Esophagus squamous epithelium (tissue), 4 donors: ENCODE measurements around the gene ARHGAP45.
A peak's percentile ranks its signal among the peaks of the same experiment; 100 is the strongest.

ENCODE experiments used
- POLR2A ChIP-seq, 4 donors: fragments of 450-650 bp; IDR thresholded peaks; one replicate each; pipeline ENCODE4 v1.6.1; 2017; ENCODE audit warnings: antibody characterized with exemption in 4 of 4, mild to moderate bottlenecking in 4 of 4, moderate library complexity in 3 of 4
- TF ChIP-seq, protein P1 (sequence below), 6 experiments: fragments of 450-650 bp in 4 of 6; fragments of 200-600 bp in 2 of 6; sonication (generic) in 2 of 6; IDR thresholded peaks; one replicate each; pipeline ENCODE4 v1.5.1; 2016 to 2019; ENCODE audit warnings: antibody characterized with exemption in 6 of 6, mild to moderate bottlenecking in 4 of 6, moderate library complexity in 4 of 6

DNA sequence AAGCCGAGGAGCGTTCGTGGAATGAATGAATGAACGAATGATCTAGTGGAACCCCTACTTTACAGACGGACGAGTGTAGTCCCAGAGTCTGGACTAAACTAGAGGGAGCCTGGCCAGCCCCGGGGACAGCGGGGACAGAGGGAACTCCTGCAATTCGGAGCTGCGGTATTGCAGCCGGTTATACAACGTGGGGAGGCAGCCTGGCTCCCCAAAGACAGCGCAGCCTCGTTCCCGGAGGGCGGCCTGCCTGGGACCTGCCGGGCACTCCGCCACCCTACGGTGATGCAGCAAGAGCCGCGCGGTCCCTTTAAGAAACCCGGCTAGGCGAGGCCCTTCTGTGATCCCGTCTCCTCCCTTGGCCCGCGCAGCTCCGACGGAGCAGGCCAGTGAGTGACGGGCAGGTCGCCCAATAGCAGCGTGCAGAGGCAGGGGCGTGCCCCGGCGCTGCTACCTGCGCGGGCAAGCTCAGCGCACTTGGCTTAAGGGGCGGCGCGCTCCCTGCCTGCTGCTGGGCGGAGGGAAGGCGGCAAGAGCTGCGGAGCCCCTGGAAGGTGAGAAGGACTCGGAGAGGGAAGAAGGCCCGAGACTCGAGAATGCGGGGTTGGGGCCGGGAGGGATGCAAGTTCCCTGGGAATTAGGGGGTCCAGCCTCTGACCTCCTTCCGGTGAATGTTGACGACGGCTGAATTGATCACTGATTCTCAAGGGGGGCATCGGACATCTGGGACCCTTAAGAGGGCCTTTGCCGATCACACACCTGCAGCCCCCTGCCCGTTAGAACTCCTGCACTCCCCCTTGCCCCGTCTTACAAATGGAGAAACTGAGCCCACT lies 27.1 kb upstream of the ARHGAP45 start, which contains the start of gene ABCA7:
- TF ChIP-seq, protein P1, sequence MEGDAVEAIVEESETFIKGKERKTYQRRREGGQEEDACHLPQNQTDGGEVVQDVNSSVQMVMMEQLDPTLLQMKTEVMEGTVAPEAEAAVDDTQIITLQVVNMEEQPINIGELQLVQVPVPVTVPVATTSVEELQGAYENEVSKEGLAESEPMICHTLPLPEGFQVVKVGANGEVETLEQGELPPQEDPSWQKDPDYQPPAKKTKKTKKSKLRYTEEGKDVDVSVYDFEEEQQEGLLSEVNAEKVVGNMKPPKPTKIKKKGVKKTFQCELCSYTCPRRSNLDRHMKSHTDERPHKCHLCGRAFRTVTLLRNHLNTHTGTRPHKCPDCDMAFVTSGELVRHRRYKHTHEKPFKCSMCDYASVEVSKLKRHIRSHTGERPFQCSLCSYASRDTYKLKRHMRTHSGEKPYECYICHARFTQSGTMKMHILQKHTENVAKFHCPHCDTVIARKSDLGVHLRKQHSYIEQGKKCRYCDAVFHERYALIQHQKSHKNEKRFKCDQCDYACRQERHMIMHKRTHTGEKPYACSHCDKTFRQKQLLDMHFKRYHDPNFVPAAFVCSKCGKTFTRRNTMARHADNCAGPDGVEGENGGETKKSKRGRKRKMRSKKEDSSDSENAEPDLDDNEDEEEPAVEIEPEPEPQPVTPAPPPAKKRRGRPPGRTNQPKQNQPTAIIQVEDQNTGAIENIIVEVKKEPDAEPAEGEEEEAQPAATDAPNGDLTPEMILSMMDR (IDR thresholded peaks at IDR 0.05), result peak in 2 of 6 experiments; percentile 4 to 30
- TF ChIP-seq POLR2A (IDR thresholded peaks at IDR 0.05), result peak in 2 of 4 donors; percentile 81 to 91
